ENCODE measurements around the gene MCM5.

- TF ChIP-seq, protein P1, sequence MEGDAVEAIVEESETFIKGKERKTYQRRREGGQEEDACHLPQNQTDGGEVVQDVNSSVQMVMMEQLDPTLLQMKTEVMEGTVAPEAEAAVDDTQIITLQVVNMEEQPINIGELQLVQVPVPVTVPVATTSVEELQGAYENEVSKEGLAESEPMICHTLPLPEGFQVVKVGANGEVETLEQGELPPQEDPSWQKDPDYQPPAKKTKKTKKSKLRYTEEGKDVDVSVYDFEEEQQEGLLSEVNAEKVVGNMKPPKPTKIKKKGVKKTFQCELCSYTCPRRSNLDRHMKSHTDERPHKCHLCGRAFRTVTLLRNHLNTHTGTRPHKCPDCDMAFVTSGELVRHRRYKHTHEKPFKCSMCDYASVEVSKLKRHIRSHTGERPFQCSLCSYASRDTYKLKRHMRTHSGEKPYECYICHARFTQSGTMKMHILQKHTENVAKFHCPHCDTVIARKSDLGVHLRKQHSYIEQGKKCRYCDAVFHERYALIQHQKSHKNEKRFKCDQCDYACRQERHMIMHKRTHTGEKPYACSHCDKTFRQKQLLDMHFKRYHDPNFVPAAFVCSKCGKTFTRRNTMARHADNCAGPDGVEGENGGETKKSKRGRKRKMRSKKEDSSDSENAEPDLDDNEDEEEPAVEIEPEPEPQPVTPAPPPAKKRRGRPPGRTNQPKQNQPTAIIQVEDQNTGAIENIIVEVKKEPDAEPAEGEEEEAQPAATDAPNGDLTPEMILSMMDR (IDR thresholded peaks at IDR 0.05) = no peak
- TF ChIP-seq POLR2AphosphoS5 (IDR thresholded peaks at IDR 0.05) (no peak), POLR2A (IDR thresholded peaks at IDR 0.05) (no peak)
Measured at GRCh38 chr22:35452810-35453743, 53.1 kb downstream of the MCM5 start.
